ENCODE data around the gene SEMA6A.

The SEMA6A gene

DNA sequence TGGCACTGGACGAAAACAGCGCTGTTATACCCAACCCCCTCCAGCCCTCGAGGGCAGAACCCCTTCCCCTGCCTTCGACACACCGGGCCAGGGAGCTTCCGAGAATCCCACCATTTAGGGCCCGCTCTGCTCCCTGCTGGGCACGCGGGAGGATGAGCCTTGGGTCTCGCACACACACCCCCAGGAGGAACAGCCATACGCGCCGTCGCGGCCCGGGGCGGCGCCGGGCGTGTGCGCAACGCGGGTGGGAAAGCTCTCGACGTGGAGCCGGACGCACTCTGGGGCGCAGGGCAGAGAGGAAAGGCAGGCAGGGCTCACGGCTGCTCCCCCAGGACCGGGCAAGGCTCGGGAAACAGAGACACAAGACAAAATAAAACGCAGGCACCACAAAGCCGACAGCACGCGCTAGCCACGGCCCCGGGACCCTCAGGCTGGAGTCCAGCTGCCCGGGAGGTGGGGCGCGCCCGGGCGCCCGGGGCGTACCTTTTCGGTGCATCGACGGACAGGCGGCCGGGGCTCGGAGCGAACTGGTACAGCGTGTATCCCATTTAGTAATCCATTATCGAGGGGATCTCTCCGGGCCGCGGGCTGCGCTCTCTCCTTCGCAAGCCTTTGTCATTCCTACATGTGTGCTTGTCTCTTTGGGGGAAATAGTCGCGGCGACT is 789 bp downstream of the SEMA6A start:
- TF ChIP-seq PATZ1 (CRISPR knock-in tag; IDR thresholded peaks at IDR 0.05; ENCODE audit: borderline replicate concordance) (no peak), ZNF70 (CRISPR knock-in tag; IDR thresholded peaks at IDR 0.05) (no peak), ZFP3 (CRISPR knock-in tag; IDR thresholded peaks at IDR 0.05) (no peak), ARNTL (CRISPR knock-in tag; IDR thresholded peaks at IDR 0.05; ENCODE audit: borderline replicate concordance, low read depth) (no peak), OSR1 (CRISPR knock-in tag; IDR thresholded peaks at IDR 0.05) (no peak), ZC3H10 (CRISPR knock-in tag; IDR thresholded peaks at IDR 0.05) (no peak), TCF4 (CRISPR knock-in tag; IDR thresholded peaks at IDR 0.05; ENCODE audit: borderline replicate concordance) (no peak), CSDC2 (CRISPR knock-in tag; IDR thresholded peaks at IDR 0.05) (no peak), RARB (CRISPR knock-in tag; IDR thresholded peaks at IDR 0.05) (no peak)
- peak; percentile 8; the same call in 1 of the 3 replicates for ATAC-seq

- TF ChIP-seq ZNF70 (CRISPR knock-in tag; IDR thresholded peaks at IDR 0.05) (peak; percentile 70), ZNF8 (CRISPR knock-in tag; IDR thresholded peaks at IDR 0.05) (peak; percentile 64; the same call in 1 of the 2 replicates), SNAI2 (CRISPR knock-in tag; IDR thresholded peaks at IDR 0.05) (no peak)
- peak; percentile 5 for ATAC-seq
These were observed 1.3 kb downstream of the SEMA6A start for GRCh38 chr5:116573279-116573701.

GRCh38 chr5:116572350-116573278 is 2.0 kb downstream of the SEMA6A start:
- ATAC-seq, result peak; percentile 25
- TF ChIP-seq PPARA (CRISPR knock-in tag; IDR thresholded peaks at IDR 0.05; ENCODE audit: borderline replicate concordance), result no peak

DNA sequence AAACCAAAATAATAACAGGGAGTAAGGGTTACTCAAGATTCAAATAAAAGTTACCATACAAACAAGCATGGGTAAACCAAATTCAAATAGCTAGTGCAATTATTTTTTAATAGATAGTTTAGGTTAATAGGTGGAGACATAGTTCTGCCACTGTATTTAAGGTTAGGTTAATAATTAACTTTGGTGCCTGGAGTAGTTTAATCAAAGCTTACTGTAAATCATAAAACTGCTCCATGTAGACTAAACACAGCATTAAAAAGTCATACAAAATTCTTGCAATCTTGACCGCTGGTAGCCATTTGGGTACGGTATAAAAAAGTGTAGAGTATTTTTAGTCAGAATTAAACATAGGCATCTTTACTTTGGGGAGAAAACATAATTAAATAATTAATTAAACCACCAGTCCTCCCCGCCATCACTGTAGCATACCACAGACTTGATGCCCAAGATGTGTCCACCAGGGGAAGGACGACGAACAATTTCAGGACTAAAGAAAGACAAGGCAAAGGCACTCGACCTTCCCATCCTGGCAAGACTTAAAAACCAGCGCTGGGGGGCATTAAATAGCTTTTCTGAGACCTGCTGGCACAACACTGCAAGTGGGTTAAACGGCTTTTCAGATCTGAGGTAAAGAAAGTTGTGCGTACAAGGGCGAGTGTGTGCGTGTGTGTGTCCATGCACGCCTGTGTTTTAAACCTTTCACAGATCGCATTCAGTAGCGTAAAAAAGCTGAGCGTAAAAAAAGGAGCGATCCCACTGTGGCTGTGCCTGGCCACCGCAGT is 2.9 kb downstream of the SEMA6A start:
- TF ChIP-seq CREB5 (CRISPR knock-in tag; IDR thresholded peaks at IDR 0.05; ENCODE audit: low read depth) (no peak), ZC3H10 (CRISPR knock-in tag; IDR thresholded peaks at IDR 0.05) (no peak), ZFP30 (CRISPR knock-in tag; IDR thresholded peaks at IDR 0.05) (no peak)
- ATAC-seq, result no peak

- TF ChIP-seq BACH2 (CRISPR knock-in tag; IDR thresholded peaks at IDR 0.05; ENCODE audit: borderline replicate concordance) (no peak), ARNTL (CRISPR knock-in tag; IDR thresholded peaks at IDR 0.05; ENCODE audit: borderline replicate concordance, low read depth) (no peak), ZNF565 (CRISPR knock-in tag; conservative IDR thresholded peaks at IDR 0.05; ENCODE audit: low read depth) (no peak), TCF4 (CRISPR knock-in tag; IDR thresholded peaks at IDR 0.05; ENCODE audit: borderline replicate concordance) (no peak), PPARA (CRISPR knock-in tag; IDR thresholded peaks at IDR 0.05; ENCODE audit: borderline replicate concordance) (no peak), SNAI2 (CRISPR knock-in tag; IDR thresholded peaks at IDR 0.05) (no peak), ZC3H10 (CRISPR knock-in tag; IDR thresholded peaks at IDR 0.05) (no peak), GLIS3 (CRISPR knock-in tag; IDR thresholded peaks at IDR 0.05) (no peak), ZNF70 (CRISPR knock-in tag; IDR thresholded peaks at IDR 0.05) (no peak), ESRRG (CRISPR knock-in tag; IDR thresholded peaks at IDR 0.05) (no peak), TOX (CRISPR knock-in tag; IDR thresholded peaks at IDR 0.05; ENCODE audit: borderline replicate concordance) (no peak), PATZ1 (CRISPR knock-in tag; IDR thresholded peaks at IDR 0.05; ENCODE audit: borderline replicate concordance) (no peak), ZFP30 (CRISPR knock-in tag; IDR thresholded peaks at IDR 0.05) (no peak), RARB (CRISPR knock-in tag; IDR thresholded peaks at IDR 0.05) (no peak), ZNF8 (CRISPR knock-in tag; IDR thresholded peaks at IDR 0.05) (no peak)
- TF ChIP-seq, protein P1, sequence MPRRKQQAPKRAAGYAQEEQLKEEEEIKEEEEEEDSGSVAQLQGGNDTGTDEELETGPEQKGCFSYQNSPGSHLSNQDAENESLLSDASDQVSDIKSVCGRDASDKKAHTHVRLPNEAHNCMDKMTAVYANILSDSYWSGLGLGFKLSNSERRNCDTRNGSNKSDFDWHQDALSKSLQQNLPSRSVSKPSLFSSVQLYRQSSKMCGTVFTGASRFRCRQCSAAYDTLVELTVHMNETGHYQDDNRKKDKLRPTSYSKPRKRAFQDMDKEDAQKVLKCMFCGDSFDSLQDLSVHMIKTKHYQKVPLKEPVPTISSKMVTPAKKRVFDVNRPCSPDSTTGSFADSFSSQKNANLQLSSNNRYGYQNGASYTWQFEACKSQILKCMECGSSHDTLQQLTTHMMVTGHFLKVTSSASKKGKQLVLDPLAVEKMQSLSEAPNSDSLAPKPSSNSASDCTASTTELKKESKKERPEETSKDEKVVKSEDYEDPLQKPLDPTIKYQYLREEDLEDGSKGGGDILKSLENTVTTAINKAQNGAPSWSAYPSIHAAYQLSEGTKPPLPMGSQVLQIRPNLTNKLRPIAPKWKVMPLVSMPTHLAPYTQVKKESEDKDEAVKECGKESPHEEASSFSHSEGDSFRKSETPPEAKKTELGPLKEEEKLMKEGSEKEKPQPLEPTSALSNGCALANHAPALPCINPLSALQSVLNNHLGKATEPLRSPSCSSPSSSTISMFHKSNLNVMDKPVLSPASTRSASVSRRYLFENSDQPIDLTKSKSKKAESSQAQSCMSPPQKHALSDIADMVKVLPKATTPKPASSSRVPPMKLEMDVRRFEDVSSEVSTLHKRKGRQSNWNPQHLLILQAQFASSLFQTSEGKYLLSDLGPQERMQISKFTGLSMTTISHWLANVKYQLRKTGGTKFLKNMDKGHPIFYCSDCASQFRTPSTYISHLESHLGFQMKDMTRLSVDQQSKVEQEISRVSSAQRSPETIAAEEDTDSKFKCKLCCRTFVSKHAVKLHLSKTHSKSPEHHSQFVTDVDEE (CRISPR knock-in tag; IDR thresholded peaks at IDR 0.05), result no peak
- TF ChIP-seq, protein P2, sequence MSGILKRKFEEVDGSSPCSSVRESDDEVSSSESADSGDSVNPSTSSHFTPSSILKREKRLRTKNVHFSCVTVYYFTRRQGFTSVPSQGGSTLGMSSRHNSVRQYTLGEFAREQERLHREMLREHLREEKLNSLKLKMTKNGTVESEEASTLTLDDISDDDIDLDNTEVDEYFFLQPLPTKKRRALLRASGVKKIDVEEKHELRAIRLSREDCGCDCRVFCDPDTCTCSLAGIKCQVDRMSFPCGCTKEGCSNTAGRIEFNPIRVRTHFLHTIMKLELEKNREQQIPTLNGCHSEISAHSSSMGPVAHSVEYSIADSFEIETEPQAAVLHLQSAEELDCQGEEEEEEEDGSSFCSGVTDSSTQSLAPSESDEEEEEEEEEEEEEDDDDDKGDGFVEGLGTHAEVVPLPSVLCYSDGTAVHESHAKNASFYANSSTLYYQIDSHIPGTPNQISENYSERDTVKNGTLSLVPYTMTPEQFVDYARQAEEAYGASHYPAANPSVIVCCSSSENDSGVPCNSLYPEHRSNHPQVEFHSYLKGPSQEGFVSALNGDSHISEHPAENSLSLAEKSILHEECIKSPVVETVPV (CRISPR knock-in tag; IDR thresholded peaks at IDR 0.05), result no peak
- ATAC-seq, result no peak
These were observed 4.6 kb downstream of the SEMA6A start for GRCh38 chr5:116569999-116570398.
